Renal cortical epithelial cell (primary cell): ENCODE results near the gene AGPAT1. TPM values are rescaled to one million over a fixed set of nuclear protein-coding genes. Genes with fewer than 3 reads are reported as not detected.

Source experiments
- total RNA-seq: library from RNA; depleted of rRNA; stranded (reverse); fragments of >200 nt; gene quantifications from 2 replicates; pipeline ENCODE4 v1.2.3, GENCODE V29; 2014

Gene AGPAT1
- total RNA-seq, 1 donor from 2014 or later, result 30.8 TPM

Other genes starting within 250 kb of the AGPAT1 start
- gene C2, start 248.4 kb downstream of the AGPAT1 start, total RNA-seq, result 1.7 TPM in 1 of 2 replicates, not detected in the other
- gene CFB, start 230.0 kb downstream of the AGPAT1 start, total RNA-seq, result 24.3 and 32.7 TPM in 2 replicates
- 92.3 and 146 TPM in 2 replicates for gene NELFE, start 217.1 kb downstream of the AGPAT1 start, total RNA-seq
- gene SKIC2, start 216.9 kb downstream of the AGPAT1 start, total RNA-seq, result 46.5 and 47.3 TPM in 2 replicates
- gene DXO, start 203.9 kb downstream of the AGPAT1 start, total RNA-seq, result 10.6 and 16.9 TPM in 2 replicates
- 1.6 and 42.4 TPM in 2 replicates for gene C4A, start 194.0 kb downstream of the AGPAT1 start, total RNA-seq
- gene C4B, start 161.3 kb downstream of the AGPAT1 start, total RNA-seq, result 0.35 and 32.2 TPM in 2 replicates
- 0.20 TPM in 1 of 2 replicates, not detected in the other for gene CYP21A2, start 137.7 kb downstream of the AGPAT1 start, total RNA-seq
- 0.75 TPM in 1 of 2 replicates, not detected in the other for gene TNXB, start 66.7 kb downstream of the AGPAT1 start, total RNA-seq
- gene ATF6B, start 47.8 kb downstream of the AGPAT1 start, total RNA-seq, result 16.5 and 26.2 TPM in 2 replicates
- 5.6 and 7.6 TPM in 2 replicates for gene FKBPL, start 45.8 kb downstream of the AGPAT1 start, total RNA-seq
- not detected in 2 replicates for gene PRRT1, start 24.1 kb downstream of the AGPAT1 start, total RNA-seq
- 10.4 and 48.7 TPM in 2 replicates for gene PPT2, start 21.9 kb downstream of the AGPAT1 start, total RNA-seq
- gene EGFL8, start 11.5 kb downstream of the AGPAT1 start, total RNA-seq, result 1.3 TPM in 1 of 2 replicates, not detected in the other
- gene RNF5, start 2.3 kb upstream of the AGPAT1 start, total RNA-seq, result 58.8 and 80.2 TPM in 2 replicates
- gene AGER, start 8.2 kb upstream of the AGPAT1 start, total RNA-seq, result 0.60 TPM in 1 of 2 replicates, not detected in the other
- 32.0 and 55.9 TPM in 2 replicates for gene PBX2, start 14.1 kb upstream of the AGPAT1 start, total RNA-seq
- 0.40 and 1.9 TPM in 2 replicates for gene GPSM3, start 16.6 kb upstream of the AGPAT1 start, total RNA-seq
- 0.52 and 0.85 TPM in 2 replicates for gene NOTCH4, start 48.0 kb upstream of the AGPAT1 start, total RNA-seq
- gene TSBP1, start 195.8 kb upstream of the AGPAT1 start, total RNA-seq, result not detected in 2 replicates
- not detected in 2 replicates for gene BTNL2, start 231.1 kb upstream of the AGPAT1 start, total RNA-seq